OCI-LY7 (cell line): ENCODE measurements around the gene IQUB.

Experiments
- EZH2phosphoT487 ChIP-seq: fragments of 200-600 bp; sonication (generic); IDR thresholded peaks from 2 replicates; pipeline ENCODE4 v1.6.1; 2018; ENCODE audit warnings: low read depth, borderline replicate concordance, mild to moderate bottlenecking, mixed run types, antibody characterized with exemption, low read length, moderate library complexity, mixed read lengths
- TF ChIP-seq, protein P1 (sequence below): fragments of 200-600 bp; sonication (generic); conservative IDR thresholded peaks from 2 replicates; pipeline ENCODE4 v1.5.1; 2014; ENCODE audit warnings: mild to moderate bottlenecking, antibody characterized with exemption, low read length, moderate library complexity, mixed read lengths

GRCh38 chr7:123573341-123573740 is 38.9 kb upstream of the IQUB start:
- TF ChIP-seq, protein P1, sequence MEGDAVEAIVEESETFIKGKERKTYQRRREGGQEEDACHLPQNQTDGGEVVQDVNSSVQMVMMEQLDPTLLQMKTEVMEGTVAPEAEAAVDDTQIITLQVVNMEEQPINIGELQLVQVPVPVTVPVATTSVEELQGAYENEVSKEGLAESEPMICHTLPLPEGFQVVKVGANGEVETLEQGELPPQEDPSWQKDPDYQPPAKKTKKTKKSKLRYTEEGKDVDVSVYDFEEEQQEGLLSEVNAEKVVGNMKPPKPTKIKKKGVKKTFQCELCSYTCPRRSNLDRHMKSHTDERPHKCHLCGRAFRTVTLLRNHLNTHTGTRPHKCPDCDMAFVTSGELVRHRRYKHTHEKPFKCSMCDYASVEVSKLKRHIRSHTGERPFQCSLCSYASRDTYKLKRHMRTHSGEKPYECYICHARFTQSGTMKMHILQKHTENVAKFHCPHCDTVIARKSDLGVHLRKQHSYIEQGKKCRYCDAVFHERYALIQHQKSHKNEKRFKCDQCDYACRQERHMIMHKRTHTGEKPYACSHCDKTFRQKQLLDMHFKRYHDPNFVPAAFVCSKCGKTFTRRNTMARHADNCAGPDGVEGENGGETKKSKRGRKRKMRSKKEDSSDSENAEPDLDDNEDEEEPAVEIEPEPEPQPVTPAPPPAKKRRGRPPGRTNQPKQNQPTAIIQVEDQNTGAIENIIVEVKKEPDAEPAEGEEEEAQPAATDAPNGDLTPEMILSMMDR = no peak
- TF ChIP-seq EZH2phosphoT487 = no peak
